Panc1 (cell line): ENCODE results near the gene PDLIM7. TPM values are rescaled to one million over a fixed set of nuclear protein-coding genes. Genes with fewer than 3 reads are reported as not detected.

ENCODE experiments used
- ATAC-seq: fragments of 200-7000 bp; cut with Tn5 transposase; 2 replicates; pipeline ENCODE4 v1.9.1; 2020; ENCODE audit warnings: mild to moderate bottlenecking, moderate library complexity
- BruUV-seq: library from RNA; stranded (reverse); fragments of 400-500 nt; replicated peaks from 2 replicates; lab custom pipeline; 2021; lab: Mats Ljungman, UMichigan
- CTCF ChIA-PET: fragments of 300-600 bp; sonication (Branson Sonifier 250); formaldehyde crosslinking; loops from one replicate; lab custom pipeline; 2022; ENCODE audit warnings: antibody characterized with exemption; lab: Charles Lee
- POLR2A ChIA-PET: fragments of 300-600 bp; sonication (Branson Sonifier 250); formaldehyde crosslinking; loops from one replicate; lab custom pipeline; 2022; ENCODE audit warnings: antibody characterized with exemption; lab: Charles Lee
- DNase-seq: peaks from one replicate; pipeline ENCODE4 v3.0.0-alpha.2; 2010; ENCODE audit warnings: low read depth, low spot score
- H3K27ac ChIP-seq: 2 replicates; pipeline ENCODE4 v1.5.1; 2011; ENCODE audit warnings: mild to moderate bottlenecking, low read length, inconsistent platforms
- H3K27me3 ChIP-seq: fragments of 200-500 bp; sonication (Bioruptor generic); 2 replicates; pipeline ENCODE4 v1.6.0; 2014; ENCODE audit warnings: low read length, inconsistent platforms; ENCODE audit not compliant: control insufficient read depth, insufficient read depth
- H3K36me3 ChIP-seq: fragments of 200-500 bp; sonication (Bioruptor generic); 2 replicates; pipeline ENCODE4 v1.5.1; 2014; ENCODE audit warnings: inconsistent platforms, mild to moderate bottlenecking, low read length, moderate library complexity; ENCODE audit not compliant: control insufficient read depth, insufficient read depth
- H3K4me1 ChIP-seq: 2 replicates; pipeline ENCODE4 v1.5.1; 2011; ENCODE audit warnings: inconsistent platforms, mild to moderate bottlenecking, low read length, moderate library complexity; ENCODE audit not compliant: control insufficient read depth, insufficient read depth
- H3K4me3 ChIP-seq, 2 experiments: 2 replicates each; pipeline ENCODE4 v1.5.1; 2011 to 2012; ENCODE audit warnings: low read depth in 2 of 2, low read length in 2 of 2, mild to moderate bottlenecking in 2 of 2, inconsistent platforms in 1 of 2, moderate library complexity in 1 of 2
- H3K9me3 ChIP-seq: fragments of 200-500 bp; sonication (Bioruptor generic); 2 replicates; pipeline ENCODE4 v1.5.1; 2014; ENCODE audit warnings: low read depth, mild to moderate bottlenecking, inconsistent platforms, low read length, moderate library complexity; ENCODE audit not compliant: control insufficient read depth, insufficient read depth
- POLR2AphosphoS5 ChIP-seq: IDR thresholded peaks from 2 replicates; pipeline ENCODE4 v1.6.1; 2012; ENCODE audit warnings: mild to moderate bottlenecking, low read depth, low read length, moderate library complexity
- REST ChIP-seq, 2 experiments: IDR thresholded peaks; 2 replicates each; pipeline ENCODE4 v1.6.1; 2011 to 2012; ENCODE audit warnings: low read depth in 2 of 2, control low read depth in 1 of 2, low read length in 1 of 2, mild to moderate bottlenecking in 1 of 2, moderate library complexity in 1 of 2; ENCODE audit not compliant: insufficient read depth in 1 of 2
- SIN3A ChIP-seq: IDR thresholded peaks from 2 replicates; pipeline ENCODE4 v1.6.1; 2012; ENCODE audit warnings: low read depth, mild to moderate bottlenecking, low read length, moderate library complexity, borderline replicate concordance; ENCODE audit not compliant: insufficient read depth
- TCF7L2 ChIP-seq: IDR thresholded peaks from 2 replicates; pipeline ENCODE4 v1.6.1; 2011; ENCODE audit warnings: mild to moderate bottlenecking, low read depth, low read length, inconsistent platforms
- in situ Hi-C: cut with HindIII; loops from 2 replicates; pipeline ENCODE4 v1.10.0; 2016; ENCODE audit warnings: low sequenced_read_pairs, low pct_unique_long_range_greater_than_20kb
- intact Hi-C: fragments of 100-400 bp; cut with micrococcal nuclease; formaldehyde crosslinking; loops from one replicate; pipeline ENCODE4 v1.10.0; 2022; ENCODE audit not compliant: unreplicated experiment
- total RNA-seq: library from RNA; stranded (reverse); gene quantifications from one replicate; pipeline ENCODE4 v1.2.1, GENCODE V29; 2021; ENCODE audit not compliant: unreplicated experiment
- TF ChIP-seq, protein P1 (sequence below): fragments of 450-650 bp; IDR thresholded peaks from 2 replicates; pipeline ENCODE4 v1.5.1; 2017; ENCODE audit warnings: mild to moderate bottlenecking

PDLIM7 gene
- total RNA-seq, 1 experiment from 2014 or later, result 62.9 TPM

DNA sequence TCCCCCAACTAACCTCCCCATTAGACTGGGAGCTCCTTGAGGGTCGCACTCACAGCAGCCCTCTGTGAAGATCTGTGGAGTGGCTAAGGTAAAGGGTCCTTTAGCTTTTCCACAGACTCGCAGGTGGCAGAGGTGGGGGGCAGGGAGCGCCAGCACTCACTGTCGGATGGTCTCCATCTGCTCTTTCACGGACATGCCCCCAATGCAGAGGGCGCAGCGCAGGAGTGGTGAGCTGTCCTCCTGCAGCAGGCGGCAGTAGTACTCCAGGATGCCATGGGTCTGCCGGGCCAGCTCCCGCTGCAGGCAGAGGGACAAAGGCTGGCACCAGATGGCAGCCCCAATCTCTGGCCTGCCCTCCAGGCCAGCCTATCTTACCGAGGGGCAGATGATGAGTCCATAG lies 17.1 kb upstream of the PDLIM7 start:
- no peak overlapping the region for H3K4me3 ChIP-seq
- CTCF ChIA-PET, result no interaction called here
- BruUV-seq, result no TSS peak
- peaks cover 21% of the 10 kb centered on the region for H3K4me1 ChIP-seq
- H3K27ac ChIP-seq, result no peak overlapping the region
- in situ Hi-C loops (no loop called here), intact Hi-C loops (no loop called here)
- POLR2A ChIA-PET, result no interaction called here
- no peak for DNase-seq
- no peaks in the 10 kb centered on the region for H3K27me3 ChIP-seq
- H3K9me3 ChIP-seq, result no peaks in the 10 kb centered on the region
- ATAC-seq, result no peak
- no peak for TF ChIP-seq REST (IDR thresholded peaks at IDR 0.05; ENCODE audit: insufficient read depth in 1 of 2, low read depth in 2 of 2, low read length in 1 of 2)
- TF ChIP-seq, protein P1, sequence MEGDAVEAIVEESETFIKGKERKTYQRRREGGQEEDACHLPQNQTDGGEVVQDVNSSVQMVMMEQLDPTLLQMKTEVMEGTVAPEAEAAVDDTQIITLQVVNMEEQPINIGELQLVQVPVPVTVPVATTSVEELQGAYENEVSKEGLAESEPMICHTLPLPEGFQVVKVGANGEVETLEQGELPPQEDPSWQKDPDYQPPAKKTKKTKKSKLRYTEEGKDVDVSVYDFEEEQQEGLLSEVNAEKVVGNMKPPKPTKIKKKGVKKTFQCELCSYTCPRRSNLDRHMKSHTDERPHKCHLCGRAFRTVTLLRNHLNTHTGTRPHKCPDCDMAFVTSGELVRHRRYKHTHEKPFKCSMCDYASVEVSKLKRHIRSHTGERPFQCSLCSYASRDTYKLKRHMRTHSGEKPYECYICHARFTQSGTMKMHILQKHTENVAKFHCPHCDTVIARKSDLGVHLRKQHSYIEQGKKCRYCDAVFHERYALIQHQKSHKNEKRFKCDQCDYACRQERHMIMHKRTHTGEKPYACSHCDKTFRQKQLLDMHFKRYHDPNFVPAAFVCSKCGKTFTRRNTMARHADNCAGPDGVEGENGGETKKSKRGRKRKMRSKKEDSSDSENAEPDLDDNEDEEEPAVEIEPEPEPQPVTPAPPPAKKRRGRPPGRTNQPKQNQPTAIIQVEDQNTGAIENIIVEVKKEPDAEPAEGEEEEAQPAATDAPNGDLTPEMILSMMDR, result no peak
- no peak for TF ChIP-seq SIN3A
- TF ChIP-seq TCF7L2, result no peak
- no peak for TF ChIP-seq POLR2AphosphoS5
- peaks cover 14% of the 10 kb centered on the region for H3K36me3 ChIP-seq

- H3K4me3 ChIP-seq, result no peak overlapping the region
- H3K9me3 ChIP-seq, result no peaks in the 10 kb centered on the region
- H3K27me3 ChIP-seq, result no peaks in the 10 kb centered on the region
- ChIA-PET POLR2A (no interaction called here), CTCF (no interaction called here)
- H3K27ac ChIP-seq, result no peak overlapping the region
- TF ChIP-seq POLR2AphosphoS5, result no peak
- TF ChIP-seq, protein P1, result no peak
- TF ChIP-seq SIN3A, result no peak
- no peak for TF ChIP-seq REST (IDR thresholded peaks at IDR 0.05; ENCODE audit: insufficient read depth in 1 of 2, low read depth in 2 of 2, low read length in 1 of 2)
- TF ChIP-seq TCF7L2, result no peak
- H3K4me1 ChIP-seq, result peaks cover 13% of the 10 kb centered on the region; the same call in 1 of the 2 replicates
- H3K36me3 ChIP-seq, result peaks cover 14% of the 10 kb centered on the region
- BruUV-seq, result no TSS peak
- ATAC-seq, result no peak
- no peak for DNase-seq
- in situ Hi-C loops (no loop called here), intact Hi-C loops (no loop called here)
These were observed 16.1 kb upstream of the PDLIM7 start for GRCh38 chr5:177513500-177513899.
